Gastrocnemius medialis (tissue), 4 donors: ENCODE data around the gene C16orf92. TPM values are rescaled to one million over a fixed set of nuclear protein-coding genes. Genes with fewer than 3 reads are reported as not detected.

Experiments
- ATAC-seq, 2 donors: fragments of 150-250 bp; one replicate each; pipeline ENCODE4 v1.9.1; 2016
- DNase-seq, 2 donors: peaks; one replicate each; pipeline ENCODE4 v3.0.0-alpha.2; 2019
- H3K27ac ChIP-seq, 4 donors: fragments of 200-600 bp; sonication (generic); 1 replicate in 1 of 4; 2 replicates in 3 of 4; pipeline ENCODE4 v1.5.1; 2016 to 2018; ENCODE audit warnings: mild to moderate bottlenecking in 2 of 4, moderate library complexity in 1 of 4
- H3K27me3 ChIP-seq, 3 donors: fragments of 200-600 bp; sonication (generic) in 2 of 3; 1 replicate in 1 of 3; 2 replicates in 2 of 3; pipeline versions ENCODE4 v1.5.1 to v1.6.0; 2016 to 2019; ENCODE audit warnings: mild to moderate bottlenecking in 1 of 3, moderate library complexity in 1 of 3
- H3K36me3 ChIP-seq, 2 donors: fragments of 200-600 bp; sonication (generic) in 1 of 2; one replicate each; pipeline ENCODE4 v1.5.1; 2017 to 2018
- H3K4me1 ChIP-seq, 2 donors: fragments of 200-600 bp; sonication (generic) in 1 of 2; one replicate each; pipeline ENCODE4 v1.5.1; 2016 to 2017; ENCODE audit warnings: mild to moderate bottlenecking in 2 of 2
- H3K4me3 ChIP-seq, 4 donors: fragments of 200-600 bp; sonication (generic) in 3 of 4; 1 replicate in 1 of 4; 2 replicates in 3 of 4; pipeline ENCODE4 v1.5.1; 2016 to 2019; ENCODE audit warnings: mild to moderate bottlenecking in 2 of 4
- H3K9me3 ChIP-seq, 3 donors: fragments of 200-600 bp; sonication (generic) in 2 of 3; 1 replicate in 1 of 3; 2 replicates in 2 of 3; pipeline ENCODE4 v1.5.1; 2016 to 2019
- POLR2A ChIP-seq, 2 donors: fragments of 450-650 bp; IDR thresholded peaks; one replicate each; pipeline ENCODE4 v1.6.1; 2017; ENCODE audit warnings: antibody characterized with exemption in 2 of 2, mild to moderate bottlenecking in 2 of 2, moderate library complexity in 2 of 2
- in situ Hi-C, 4 donors: fragments of 200-750 bp; cut with MboI; loops; one replicate each; pipeline versions ENCODE4 v1.15.0 to v1.8.0; 2017; ENCODE audit warnings: low sequenced_read_pairs in 4 of 4
- intact Hi-C: fragments of 100-400 bp; cut with DNase I; formaldehyde crosslinking; loops from one replicate; pipeline ENCODE4 v1.15.1; 2023; ENCODE audit warnings: low total_unique reads
- total RNA-seq, 4 donors: library from RNA; depleted of rRNA; stranded (reverse); fragments of >200 nt; gene quantifications; one replicate each; pipeline versions ENCODE4 v1.1.0 to v1.2.3, GENCODE V29; 2016
- TF ChIP-seq, protein P1 (sequence below), 5 experiments: fragments of 450-650 bp in 3 of 5; fragments of 200-600 bp in 2 of 5; sonication (generic) in 2 of 5; IDR thresholded peaks in 4 of 5; conservative IDR thresholded peaks in 1 of 5; 1 replicate in 4 of 5; 2 replicates in 1 of 5; pipeline ENCODE4 v1.5.1; 2016 to 2019; ENCODE audit warnings: antibody characterized with exemption in 5 of 5, mild to moderate bottlenecking in 3 of 5, moderate library complexity in 3 of 5

Gene C16orf92
- total RNA-seq, 4 donors from 2014 or later = not detected

DNA sequence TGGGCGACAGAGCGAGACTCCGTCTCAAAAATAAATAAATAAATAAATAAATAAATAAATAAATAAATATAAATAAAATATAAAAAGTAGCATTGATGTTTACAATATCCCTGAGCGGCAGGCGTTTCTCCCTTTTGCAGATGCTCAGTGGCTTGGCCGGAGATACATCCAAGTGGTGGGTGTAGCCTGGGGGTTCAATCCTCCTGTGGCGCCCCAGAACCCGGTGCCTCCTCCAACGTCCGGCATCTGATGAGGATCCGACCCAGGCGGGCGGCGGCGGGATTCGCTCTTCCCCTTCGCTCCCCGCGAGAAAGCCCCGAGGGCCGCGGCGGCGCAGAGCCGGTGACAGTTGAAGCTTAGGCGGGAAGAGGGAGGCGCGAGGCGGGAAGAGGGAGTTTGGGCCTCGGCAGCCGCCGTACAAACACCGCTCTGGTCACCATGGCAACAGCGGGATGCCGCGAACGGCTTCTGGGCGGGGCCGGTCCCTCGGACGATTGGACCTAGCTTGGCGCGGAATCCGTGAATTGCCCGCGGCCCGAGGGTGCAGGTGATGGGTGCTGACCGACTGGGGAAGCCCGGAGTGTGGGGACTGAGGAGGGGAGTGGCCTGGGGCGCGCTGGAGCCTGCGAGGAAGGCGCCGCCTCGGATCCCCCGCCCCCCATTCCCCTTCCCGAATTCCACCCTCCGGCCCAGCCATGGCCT lies 29.8 kb downstream of the C16orf92 start:
- Histone ChIP-seq H3K36me3 (no peaks in the 10 kb centered on the region), H3K27ac (peak overlapping the region in 2 of 4 donors; percentile 16 to 17), H3K27me3 (no peaks in the 10 kb centered on the region), H3K4me3 (peak overlapping the region; percentile 57 to 82 (median 78)), H3K9me3 (no peaks in the 10 kb centered on the region), H3K4me1 (peaks cover 7% of the 10 kb centered on the region in 2 donors)
- ATAC-seq (peak; percentile 80 to 82), DNase-seq (peak; percentile 78 to 84)
- in situ Hi-C loops (loop anchor here in 2 of 4 donors (5.0 to 25.0 kb wide), 3 partner anchors 64 to 359 kb away; partner anchors contain the start of genes CD2BP2 (in 1 of the 2), MYL11 (in 1 of the 2), TBC1D10B (in 1 of the 2) and ZNF771 (in 1 of the 2)), intact Hi-C loops (no loop called here)
- no peak for TF ChIP-seq POLR2A (IDR thresholded peaks at IDR 0.05)
- TF ChIP-seq, protein P1, sequence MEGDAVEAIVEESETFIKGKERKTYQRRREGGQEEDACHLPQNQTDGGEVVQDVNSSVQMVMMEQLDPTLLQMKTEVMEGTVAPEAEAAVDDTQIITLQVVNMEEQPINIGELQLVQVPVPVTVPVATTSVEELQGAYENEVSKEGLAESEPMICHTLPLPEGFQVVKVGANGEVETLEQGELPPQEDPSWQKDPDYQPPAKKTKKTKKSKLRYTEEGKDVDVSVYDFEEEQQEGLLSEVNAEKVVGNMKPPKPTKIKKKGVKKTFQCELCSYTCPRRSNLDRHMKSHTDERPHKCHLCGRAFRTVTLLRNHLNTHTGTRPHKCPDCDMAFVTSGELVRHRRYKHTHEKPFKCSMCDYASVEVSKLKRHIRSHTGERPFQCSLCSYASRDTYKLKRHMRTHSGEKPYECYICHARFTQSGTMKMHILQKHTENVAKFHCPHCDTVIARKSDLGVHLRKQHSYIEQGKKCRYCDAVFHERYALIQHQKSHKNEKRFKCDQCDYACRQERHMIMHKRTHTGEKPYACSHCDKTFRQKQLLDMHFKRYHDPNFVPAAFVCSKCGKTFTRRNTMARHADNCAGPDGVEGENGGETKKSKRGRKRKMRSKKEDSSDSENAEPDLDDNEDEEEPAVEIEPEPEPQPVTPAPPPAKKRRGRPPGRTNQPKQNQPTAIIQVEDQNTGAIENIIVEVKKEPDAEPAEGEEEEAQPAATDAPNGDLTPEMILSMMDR (IDR thresholded peaks at IDR 0.05 in 4 of 5, conservative IDR thresholded peaks at IDR 0.05 in 1 of 5) = no peak

DNA sequence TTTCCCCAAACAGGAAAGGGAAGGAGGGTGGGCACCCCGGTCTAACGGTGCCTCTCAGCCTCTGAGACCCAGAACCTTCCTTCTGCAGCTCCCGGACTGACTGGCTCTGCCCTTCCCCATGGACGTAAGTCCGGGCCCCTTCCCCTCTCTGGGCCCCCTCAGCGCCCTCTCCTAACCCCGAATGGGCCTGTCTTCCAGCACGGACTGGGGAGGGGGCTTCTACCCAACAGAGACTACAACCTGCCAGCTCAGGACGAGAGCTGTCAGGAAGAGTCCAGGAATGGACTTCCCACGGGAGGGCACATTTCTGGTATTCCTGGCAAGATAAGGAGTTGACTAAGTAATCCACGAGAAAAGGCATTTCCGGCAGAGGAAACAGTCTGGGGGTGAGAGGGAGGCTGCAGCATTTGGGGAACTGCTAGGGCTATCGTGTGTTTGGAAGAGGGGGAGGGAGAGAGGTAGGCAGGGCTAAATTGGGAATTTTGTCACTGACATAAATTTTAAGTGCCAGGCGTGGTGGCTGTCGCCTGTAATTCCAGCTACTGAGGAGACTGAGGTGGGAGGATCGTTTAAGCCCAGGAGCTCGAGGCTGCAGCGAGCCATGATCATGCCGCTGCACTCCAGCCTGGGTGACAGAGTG lies 30.5 kb downstream of the C16orf92 start:
- in situ Hi-C loops (loop anchor here in 2 of 4 donors (5.0 to 25.0 kb wide), 3 partner anchors 64 to 359 kb away; partner anchors contain the start of genes CD2BP2 (in 1 of the 2), MYL11 (in 1 of the 2), TBC1D10B (in 1 of the 2) and ZNF771 (in 1 of the 2)), intact Hi-C loops (no loop called here)
- ATAC-seq (peak; percentile 6 to 12), DNase-seq (no peak)
- Histone ChIP-seq H3K4me3 (peak overlapping the region; percentile 57 to 82 (median 78)), H3K4me1 (peaks cover 7% of the 10 kb centered on the region in 2 donors), H3K9me3 (no peaks in the 10 kb centered on the region), H3K27me3 (no peaks in the 10 kb centered on the region), H3K36me3 (no peaks in the 10 kb centered on the region), H3K27ac (peak overlapping the region in 2 of 4 donors; percentile 16 to 17)
- no peak for TF ChIP-seq POLR2A (IDR thresholded peaks at IDR 0.05)
- TF ChIP-seq, protein P1 (IDR thresholded peaks at IDR 0.05 in 4 of 5, conservative IDR thresholded peaks at IDR 0.05 in 1 of 5) = no peak

DNA sequence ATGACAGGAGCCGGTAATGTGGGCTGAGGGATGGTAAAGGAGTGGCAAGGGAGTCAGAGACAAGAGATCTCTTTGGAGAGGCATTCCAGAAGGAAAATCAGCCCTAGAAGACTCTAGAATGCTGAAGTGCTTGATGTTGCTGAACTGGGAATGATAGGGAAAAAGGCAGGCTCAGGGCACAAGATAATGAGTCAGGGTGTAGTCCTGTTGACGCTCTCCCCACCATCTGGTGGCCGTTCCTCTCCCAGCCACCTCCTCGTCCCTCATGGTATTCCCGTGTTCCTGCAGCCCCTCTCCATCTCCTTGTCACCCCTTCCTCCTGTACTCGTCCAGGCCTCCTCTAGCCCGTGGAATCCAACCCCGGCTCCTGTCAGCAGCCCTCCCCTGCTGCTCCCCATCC lies 31.5 kb downstream of the C16orf92 start:
- in situ Hi-C loops = loop anchor here in 2 of 4 donors (5.0 to 25.0 kb wide), 3 partner anchors 63 to 358 kb away; partner anchors contain the start of genes CD2BP2 (in 1 of the 2), MYL11 (in 1 of the 2), TBC1D10B (in 1 of the 2) and ZNF771 (in 1 of the 2)
- Histone ChIP-seq H3K4me3 (no peak overlapping the region), H3K36me3 (no peaks in the 10 kb centered on the region), H3K27ac (no peak overlapping the region), H3K4me1 (peaks cover 7% of the 10 kb centered on the region in 2 donors), H3K9me3 (no peaks in the 10 kb centered on the region), H3K27me3 (no peaks in the 10 kb centered on the region)
- DNase-seq (no peak), ATAC-seq (no peak)
- TF ChIP-seq, protein P1 (IDR thresholded peaks at IDR 0.05 in 4 of 5, conservative IDR thresholded peaks at IDR 0.05 in 1 of 5) = no peak
- no peak for TF ChIP-seq POLR2A (IDR thresholded peaks at IDR 0.05)
- intact Hi-C loops = no loop called here

DNA sequence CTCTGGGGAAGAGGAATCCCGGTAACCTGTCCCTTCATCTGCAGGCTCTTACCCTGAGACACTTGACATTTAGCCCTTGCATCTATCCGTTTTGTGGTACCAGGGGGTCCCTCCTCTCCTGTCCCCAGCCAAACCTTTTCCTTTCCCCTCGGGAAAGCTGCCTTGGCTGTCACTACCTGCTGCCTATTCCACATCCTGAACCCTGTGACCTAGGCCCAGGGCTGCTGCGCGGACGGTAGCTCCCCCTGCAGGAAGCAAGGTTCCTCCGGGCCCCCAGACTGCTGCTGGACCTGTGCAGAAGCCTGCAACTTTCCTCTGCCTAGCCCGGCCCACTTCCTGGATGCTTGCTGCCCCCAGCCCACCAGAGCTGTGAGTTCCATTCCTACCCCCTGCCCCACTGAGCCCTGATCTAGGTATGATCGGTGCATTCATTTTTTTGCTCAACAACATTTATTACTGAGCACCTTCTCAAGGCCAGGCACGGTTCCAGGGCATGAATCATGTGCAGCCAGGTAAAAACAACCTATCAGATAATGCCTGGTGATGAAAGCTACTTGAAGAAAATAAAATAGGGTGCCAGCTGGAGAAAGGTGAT lies 32.1 kb downstream of the C16orf92 start:
- in situ Hi-C loops (loop anchor here in 2 of 4 donors (5.0 to 25.0 kb wide), 3 partner anchors 62 to 357 kb away; partner anchors contain the start of genes CD2BP2 (in 1 of the 2), MYL11 (in 1 of the 2), TBC1D10B (in 1 of the 2) and ZNF771 (in 1 of the 2)), intact Hi-C loops (no loop called here)
- no peaks in the 10 kb centered on the region for H3K36me3 ChIP-seq
- no peaks in the 10 kb centered on the region for H3K27me3 ChIP-seq
- DNase-seq (no peak), ATAC-seq (no peak)
- H3K27ac ChIP-seq = no peak overlapping the region
- TF ChIP-seq, protein P1 (IDR thresholded peaks at IDR 0.05 in 4 of 5, conservative IDR thresholded peaks at IDR 0.05 in 1 of 5) = peak in 2 of 5 experiments; percentile 8 to 24
- TF ChIP-seq POLR2A (IDR thresholded peaks at IDR 0.05) = no peak
- no peaks in the 10 kb centered on the region for H3K9me3 ChIP-seq
- peaks cover 9% of the 10 kb centered on the region in 2 donors for H3K4me1 ChIP-seq
- no peak overlapping the region for H3K4me3 ChIP-seq
